HepG2 (cell line): ENCODE measurements around the gene PAQR7. TPM values are rescaled to one million over a fixed set of nuclear protein-coding genes. Genes with fewer than 3 reads are reported as not detected.
A peak's percentile ranks its signal among the peaks of the same experiment; 100 is the strongest.

ENCODE experiments used
- ARNT2 ChIP-seq: sonication (generic); formaldehyde crosslinking; IDR thresholded peaks from 2 replicates; pipeline ENCODE4 v1.8.0; 2022; ENCODE audit warnings: mild to moderate bottlenecking, low read depth, missing genetic modification reagents, moderate library complexity
- CREM ChIP-seq, 2 experiments: sonication (generic) in 1 of 2; formaldehyde crosslinking in 1 of 2; IDR thresholded peaks; 2 replicates each; pipeline versions ENCODE4 v1.4.0 to v1.6.1; 2016 to 2020; ENCODE audit warnings: antibody characterized with exemption in 1 of 2, mild to moderate bottlenecking in 1 of 2, missing genetic modification reagents in 1 of 2
- GTF3A ChIP-seq: sonication (generic); formaldehyde crosslinking; conservative IDR thresholded peaks from 2 replicates; pipeline ENCODE4 v1.4.0; 2020; ENCODE audit warnings: mild to moderate bottlenecking, missing genetic modification reagents
- HOXA9 ChIP-seq: sonication (generic); formaldehyde crosslinking; IDR thresholded peaks from 2 replicates; pipeline ENCODE4 v1.8.1; 2022; ENCODE audit warnings: missing genetic modification reagents, mild to moderate bottlenecking, moderate library complexity, borderline replicate concordance
- MAFG ChIP-seq: sonication (generic); formaldehyde crosslinking; IDR thresholded peaks from 2 replicates; pipeline ENCODE4 v1.5.1; 2020; ENCODE audit warnings: mild to moderate bottlenecking, missing genetic modification reagents
- MAZ ChIP-seq, 2 experiments: sonication (generic) in 1 of 2; formaldehyde crosslinking in 1 of 2; IDR thresholded peaks; 2 replicates each; pipeline versions ENCODE4 v1.5.0 to v1.6.1; 2012 to 2020; ENCODE audit warnings: low read depth in 2 of 2, mild to moderate bottlenecking in 2 of 2, borderline replicate concordance in 1 of 2, improper control_type of control experiment in 1 of 2, low read length in 1 of 2, missing genetic modification reagents in 1 of 2, moderate library complexity in 1 of 2
- NAIF1 ChIP-seq: sonication (generic); formaldehyde crosslinking; IDR thresholded peaks from 2 replicates; pipeline ENCODE4 v1.5.0; 2020; ENCODE audit warnings: mild to moderate bottlenecking, missing genetic modification reagents, borderline replicate concordance
- ZBTB1 ChIP-seq: sonication (generic); formaldehyde crosslinking; IDR thresholded peaks from 2 replicates; pipeline ENCODE4 v1.4.0; 2020; ENCODE audit warnings: missing genetic modification reagents, borderline replicate concordance
- ZNF3 ChIP-seq: IDR thresholded peaks from 2 replicates; pipeline ENCODE4 v1.7.0; 2017; ENCODE audit warnings: inconsistent platforms
- ZNF737 ChIP-seq: sonication (generic); formaldehyde crosslinking; IDR thresholded peaks from 2 replicates; pipeline ENCODE4 v1.5.0; 2020; ENCODE audit warnings: missing genetic modification reagents, mild to moderate bottlenecking, borderline replicate concordance
- polyA plus RNA-seq, 8 experiments: library from polyadenylated mRNA; depleted of rRNA in 3 of 8; stranded (reverse) in 7 of 8; unstranded in 1 of 8; fragments of >200 nt; fragmentation: Illumina TruSeq in 4 of 8; extraction: Trizol in 4 of 8; gene quantifications; 2 replicates each; pipeline versions ENCODE4 v1.2.1 to v1.2.3, GENCODE V29; 2011 to 2016; ENCODE audit warnings: low read depth in 4 of 8, missing spikeins in 1 of 8, mixed read lengths in 1 of 8; ENCODE audit not compliant: insufficient read depth in 1 of 8
- total RNA-seq, 5 experiments: library from RNA; depleted of rRNA; stranded (reverse); fragments of >200 nt; fragmentation: Illumina TruSeq; extraction: Trizol; gene quantifications; 2 replicates each; pipeline ENCODE4 v1.2.3, GENCODE V29; 2016; ENCODE audit warnings: low read depth in 1 of 5
- TF ChIP-seq, protein P1 (sequence below): sonication (generic); formaldehyde crosslinking; IDR thresholded peaks from 2 replicates; pipeline ENCODE4 v1.5.0; 2020; ENCODE audit warnings: mild to moderate bottlenecking, missing genetic modification reagents, borderline replicate concordance
- TF ChIP-seq, protein P2 (sequence below): sonication (generic); formaldehyde crosslinking; IDR thresholded peaks from 2 replicates; pipeline ENCODE4 v1.5.0; 2020; ENCODE audit warnings: mild to moderate bottlenecking, missing genetic modification reagents, borderline replicate concordance
- TF ChIP-seq, protein P3 (sequence below): sonication (generic); formaldehyde crosslinking; IDR thresholded peaks from 2 replicates; pipeline ENCODE4 v1.4.0; 2020; ENCODE audit warnings: low read depth, missing genetic modification reagents
- TF ChIP-seq, protein P4 (sequence below): sonication (generic); formaldehyde crosslinking; IDR thresholded peaks from 2 replicates; pipeline ENCODE4 v1.5.0; 2020; ENCODE audit warnings: mild to moderate bottlenecking, missing genetic modification reagents

PAQR7 gene
- total and polyA plus RNA-seq, 2 of the 13 experiments (the other 11 are each of a cell fraction or from before 2014, with no cell fraction given), result 13.2 to 16.6 TPM

DNA sequence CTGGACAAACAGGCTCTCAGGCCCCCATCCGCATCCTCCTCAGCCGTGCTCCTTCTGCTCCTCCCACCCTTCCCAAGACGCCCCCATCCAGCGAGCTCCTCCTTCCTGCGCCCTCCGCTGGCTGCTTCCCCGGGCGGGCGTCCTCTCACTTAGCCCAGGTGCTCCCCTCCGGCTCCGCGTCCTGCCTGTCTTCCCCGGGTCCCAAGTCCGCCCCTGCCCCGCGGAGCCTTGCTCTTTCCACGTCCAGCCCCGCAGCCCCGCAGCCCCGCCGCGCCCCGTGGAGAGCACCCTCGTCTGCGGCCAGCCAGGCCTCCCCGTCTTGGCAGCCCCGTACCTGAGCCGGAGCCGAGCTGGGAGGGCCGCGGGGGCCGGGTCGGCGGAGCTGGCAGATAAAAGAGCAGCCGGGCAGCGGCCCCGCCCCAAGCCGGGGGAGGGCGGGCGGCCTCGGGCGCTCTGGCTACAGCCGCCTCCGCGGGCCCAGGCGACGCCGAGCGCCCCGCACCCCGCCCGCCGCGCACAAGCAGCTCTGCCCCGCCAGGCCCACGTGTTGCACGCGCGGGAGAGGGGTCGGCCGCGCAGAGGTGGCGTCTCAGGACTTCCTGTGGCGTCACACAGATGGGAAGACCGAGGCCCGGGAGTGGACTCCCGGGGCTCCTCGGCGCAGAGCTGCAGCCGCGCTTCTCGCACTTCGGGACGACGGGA, at the start of gene PAQR7 (continued):
- TF ChIP-seq, protein P1, sequence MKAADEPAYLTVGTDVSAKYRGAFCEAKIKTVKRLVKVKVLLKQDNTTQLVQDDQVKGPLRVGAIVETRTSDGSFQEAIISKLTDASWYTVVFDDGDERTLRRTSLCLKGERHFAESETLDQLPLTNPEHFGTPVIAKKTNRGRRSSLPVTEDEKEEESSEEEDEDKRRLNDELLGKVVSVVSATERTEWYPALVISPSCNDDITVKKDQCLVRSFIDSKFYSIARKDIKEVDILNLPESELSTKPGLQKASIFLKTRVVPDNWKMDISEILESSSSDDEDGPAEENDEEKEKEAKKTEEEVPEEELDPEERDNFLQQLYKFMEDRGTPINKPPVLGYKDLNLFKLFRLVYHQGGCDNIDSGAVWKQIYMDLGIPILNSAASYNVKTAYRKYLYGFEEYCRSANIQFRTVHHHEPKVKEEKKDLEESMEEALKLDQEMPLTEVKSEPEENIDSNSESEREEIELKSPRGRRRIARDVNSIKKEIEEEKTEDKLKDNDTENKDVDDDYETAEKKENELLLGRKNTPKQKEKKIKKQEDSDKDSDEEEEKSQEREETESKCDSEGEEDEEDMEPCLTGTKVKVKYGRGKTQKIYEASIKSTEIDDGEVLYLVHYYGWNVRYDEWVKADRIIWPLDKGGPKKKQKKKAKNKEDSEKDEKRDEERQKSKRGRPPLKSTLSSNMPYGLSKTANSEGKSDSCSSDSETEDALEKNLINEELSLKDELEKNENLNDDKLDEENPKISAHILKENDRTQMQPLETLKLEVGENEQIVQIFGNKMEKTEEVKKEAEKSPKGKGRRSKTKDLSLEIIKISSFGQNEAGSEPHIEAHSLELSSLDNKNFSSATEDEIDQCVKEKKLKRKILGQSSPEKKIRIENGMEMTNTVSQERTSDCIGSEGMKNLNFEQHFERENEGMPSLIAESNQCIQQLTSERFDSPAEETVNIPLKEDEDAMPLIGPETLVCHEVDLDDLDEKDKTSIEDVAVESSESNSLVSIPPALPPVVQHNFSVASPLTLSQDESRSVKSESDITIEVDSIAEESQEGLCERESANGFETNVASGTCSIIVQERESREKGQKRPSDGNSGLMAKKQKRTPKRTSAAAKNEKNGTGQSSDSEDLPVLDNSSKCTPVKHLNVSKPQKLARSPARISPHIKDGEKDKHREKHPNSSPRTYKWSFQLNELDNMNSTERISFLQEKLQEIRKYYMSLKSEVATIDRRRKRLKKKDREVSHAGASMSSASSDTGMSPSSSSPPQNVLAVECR (CRISPR knock-in tag), result peak; percentile 55; the same call in 1 of the 2 replicates
- TF ChIP-seq GTF3A (CRISPR knock-in tag), result peak; percentile 76; the same call in 1 of the 2 replicates
- peak; percentile 80; the same call in 1 of the 2 replicates for TF ChIP-seq ZBTB1 (CRISPR knock-in tag)
- no peak for TF ChIP-seq HOXA9 (CRISPR knock-in tag)
- TF ChIP-seq CREM (IDR thresholded peaks at IDR 0.05), result no peak
- no peak for TF ChIP-seq CREM (CRISPR knock-in tag; IDR thresholded peaks at IDR 0.05)
- peak; percentile 47; the same call in 1 of the 2 replicates for TF ChIP-seq ZNF3 (CRISPR knock-in tag)
- no peak for TF ChIP-seq MAFG (CRISPR knock-in tag)
- TF ChIP-seq, protein P2, sequence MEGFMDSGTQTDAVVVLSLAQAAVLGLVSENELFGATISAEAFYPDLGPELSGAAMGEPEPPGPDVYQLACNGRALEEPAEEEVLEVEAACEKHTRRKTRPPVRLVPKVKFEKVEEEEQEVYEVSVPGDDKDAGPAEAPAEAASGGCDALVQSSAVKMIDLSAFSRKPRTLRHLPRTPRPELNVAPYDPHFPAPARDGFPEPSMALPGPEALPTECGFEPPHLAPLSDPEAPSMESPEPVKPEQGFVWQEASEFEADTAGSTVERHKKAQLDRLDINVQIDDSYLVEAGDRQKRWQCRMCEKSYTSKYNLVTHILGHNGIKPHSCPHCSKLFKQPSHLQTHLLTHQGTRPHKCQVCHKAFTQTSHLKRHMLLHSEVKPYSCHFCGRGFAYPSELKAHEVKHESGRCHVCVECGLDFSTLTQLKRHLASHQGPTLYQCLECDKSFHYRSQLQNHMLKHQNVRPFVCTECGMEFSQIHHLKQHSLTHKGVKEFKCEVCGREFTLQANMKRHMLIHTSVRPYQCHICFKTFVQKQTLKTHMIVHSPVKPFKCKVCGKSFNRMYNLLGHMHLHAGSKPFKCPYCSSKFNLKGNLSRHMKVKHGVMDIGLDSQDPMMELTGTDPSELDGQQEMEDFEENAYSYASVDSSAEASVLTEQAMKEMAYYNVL, result 0 out of 2 replicates have a peak, but pooled peaks have one; percentile 6
- peak; percentile 94 for TF ChIP-seq ARNT2 (CRISPR knock-in tag)
- TF ChIP-seq NAIF1 (CRISPR knock-in tag), result peak; percentile 68; the same call in 1 of the 2 replicates
- peak; percentile 28; the same call in 1 of the 2 replicates for TF ChIP-seq MAZ (IDR thresholded peaks at IDR 0.05; ENCODE audit: borderline replicate concordance, low read depth, low read length)
- TF ChIP-seq MAZ (CRISPR knock-in tag; IDR thresholded peaks at IDR 0.05; ENCODE audit: low read depth), result peak; percentile 94
- TF ChIP-seq, protein P3, sequence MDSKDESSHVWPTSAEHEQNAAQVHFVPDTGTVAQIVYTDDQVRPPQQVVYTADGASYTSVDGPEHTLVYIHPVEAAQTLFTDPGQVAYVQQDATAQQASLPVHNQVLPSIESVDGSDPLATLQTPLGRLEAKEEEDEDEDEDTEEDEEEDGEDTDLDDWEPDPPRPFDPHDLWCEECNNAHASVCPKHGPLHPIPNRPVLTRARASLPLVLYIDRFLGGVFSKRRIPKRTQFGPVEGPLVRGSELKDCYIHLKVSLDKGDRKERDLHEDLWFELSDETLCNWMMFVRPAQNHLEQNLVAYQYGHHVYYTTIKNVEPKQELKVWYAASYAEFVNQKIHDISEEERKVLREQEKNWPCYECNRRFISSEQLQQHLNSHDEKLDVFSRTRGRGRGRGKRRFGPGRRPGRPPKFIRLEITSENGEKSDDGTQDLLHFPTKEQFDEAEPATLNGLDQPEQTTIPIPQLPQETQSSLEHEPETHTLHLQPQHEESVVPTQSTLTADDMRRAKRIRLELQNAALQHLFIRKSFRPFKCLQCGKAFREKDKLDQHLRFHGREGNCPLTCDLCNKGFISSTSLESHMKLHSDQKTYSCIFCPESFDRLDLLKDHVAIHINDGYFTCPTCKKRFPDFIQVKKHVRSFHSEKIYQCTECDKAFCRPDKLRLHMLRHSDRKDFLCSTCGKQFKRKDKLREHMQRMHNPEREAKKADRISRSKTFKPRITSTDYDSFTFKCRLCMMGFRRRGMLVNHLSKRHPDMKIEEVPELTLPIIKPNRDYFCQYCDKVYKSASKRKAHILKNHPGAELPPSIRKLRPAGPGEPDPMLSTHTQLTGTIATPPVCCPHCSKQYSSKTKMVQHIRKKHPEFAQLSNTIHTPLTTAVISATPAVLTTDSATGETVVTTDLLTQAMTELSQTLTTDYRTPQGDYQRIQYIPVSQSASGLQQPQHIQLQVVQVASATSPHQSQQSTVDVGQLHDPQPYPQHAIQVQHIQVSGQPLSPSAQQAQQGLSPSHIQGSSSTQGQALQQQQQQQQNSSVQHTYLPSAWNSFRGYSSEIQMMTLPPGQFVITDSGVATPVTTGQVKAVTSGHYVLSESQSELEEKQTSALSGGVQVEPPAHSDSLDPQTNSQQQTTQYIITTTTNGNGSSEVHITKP (CRISPR knock-in tag), result no peak
- TF ChIP-seq ZNF737 (CRISPR knock-in tag), result no peak
- TF ChIP-seq, protein P4, sequence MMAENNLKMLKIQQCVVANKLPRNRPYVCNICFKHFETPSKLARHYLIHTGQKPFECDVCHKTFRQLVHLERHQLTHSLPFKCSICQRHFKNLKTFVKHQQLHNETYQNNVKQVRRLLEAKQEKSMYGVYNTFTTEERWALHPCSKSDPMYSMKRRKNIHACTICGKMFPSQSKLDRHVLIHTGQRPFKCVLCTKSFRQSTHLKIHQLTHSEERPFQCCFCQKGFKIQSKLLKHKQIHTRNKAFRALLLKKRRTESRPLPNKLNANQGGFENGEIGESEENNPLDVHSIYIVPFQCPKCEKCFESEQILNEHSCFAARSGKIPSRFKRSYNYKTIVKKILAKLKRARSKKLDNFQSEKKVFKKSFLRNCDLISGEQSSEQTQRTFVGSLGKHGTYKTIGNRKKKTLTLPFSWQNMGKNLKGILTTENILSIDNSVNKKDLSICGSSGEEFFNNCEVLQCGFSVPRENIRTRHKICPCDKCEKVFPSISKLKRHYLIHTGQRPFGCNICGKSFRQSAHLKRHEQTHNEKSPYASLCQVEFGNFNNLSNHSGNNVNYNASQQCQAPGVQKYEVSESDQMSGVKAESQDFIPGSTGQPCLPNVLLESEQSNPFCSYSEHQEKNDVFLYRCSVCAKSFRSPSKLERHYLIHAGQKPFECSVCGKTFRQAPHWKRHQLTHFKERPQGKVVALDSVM (CRISPR knock-in tag), result peak; percentile 48; the same call in 1 of the 2 replicates
